ENCODE measurements around the gene RNF151.
"Not testable (repeated sequence)": the region's sequence is repeated elsewhere in the genome, so short reads cannot be mapped to it uniquely, and the experiment has no call there.

- TF ChIP-seq, protein P1, sequence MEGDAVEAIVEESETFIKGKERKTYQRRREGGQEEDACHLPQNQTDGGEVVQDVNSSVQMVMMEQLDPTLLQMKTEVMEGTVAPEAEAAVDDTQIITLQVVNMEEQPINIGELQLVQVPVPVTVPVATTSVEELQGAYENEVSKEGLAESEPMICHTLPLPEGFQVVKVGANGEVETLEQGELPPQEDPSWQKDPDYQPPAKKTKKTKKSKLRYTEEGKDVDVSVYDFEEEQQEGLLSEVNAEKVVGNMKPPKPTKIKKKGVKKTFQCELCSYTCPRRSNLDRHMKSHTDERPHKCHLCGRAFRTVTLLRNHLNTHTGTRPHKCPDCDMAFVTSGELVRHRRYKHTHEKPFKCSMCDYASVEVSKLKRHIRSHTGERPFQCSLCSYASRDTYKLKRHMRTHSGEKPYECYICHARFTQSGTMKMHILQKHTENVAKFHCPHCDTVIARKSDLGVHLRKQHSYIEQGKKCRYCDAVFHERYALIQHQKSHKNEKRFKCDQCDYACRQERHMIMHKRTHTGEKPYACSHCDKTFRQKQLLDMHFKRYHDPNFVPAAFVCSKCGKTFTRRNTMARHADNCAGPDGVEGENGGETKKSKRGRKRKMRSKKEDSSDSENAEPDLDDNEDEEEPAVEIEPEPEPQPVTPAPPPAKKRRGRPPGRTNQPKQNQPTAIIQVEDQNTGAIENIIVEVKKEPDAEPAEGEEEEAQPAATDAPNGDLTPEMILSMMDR (IDR thresholded peaks at IDR 0.05) = not testable (repeated sequence)
- TF ChIP-seq ZFX (IDR thresholded peaks at IDR 0.05; ENCODE audit: borderline replicate concordance) = not testable (repeated sequence)
Observed at GRCh38 chr16:1958143-1958491, 8.5 kb upstream of the RNF151 start.
